ENCODE results near the gene KISS1R. TPM values are rescaled to one million over a fixed set of nuclear protein-coding genes. Genes with fewer than 3 reads are reported as not detected.

KISS1R gene
- total and polyA plus RNA-seq, 2 donors from 2014 or later = 0.69 TPM; not detected in 1

DNA sequence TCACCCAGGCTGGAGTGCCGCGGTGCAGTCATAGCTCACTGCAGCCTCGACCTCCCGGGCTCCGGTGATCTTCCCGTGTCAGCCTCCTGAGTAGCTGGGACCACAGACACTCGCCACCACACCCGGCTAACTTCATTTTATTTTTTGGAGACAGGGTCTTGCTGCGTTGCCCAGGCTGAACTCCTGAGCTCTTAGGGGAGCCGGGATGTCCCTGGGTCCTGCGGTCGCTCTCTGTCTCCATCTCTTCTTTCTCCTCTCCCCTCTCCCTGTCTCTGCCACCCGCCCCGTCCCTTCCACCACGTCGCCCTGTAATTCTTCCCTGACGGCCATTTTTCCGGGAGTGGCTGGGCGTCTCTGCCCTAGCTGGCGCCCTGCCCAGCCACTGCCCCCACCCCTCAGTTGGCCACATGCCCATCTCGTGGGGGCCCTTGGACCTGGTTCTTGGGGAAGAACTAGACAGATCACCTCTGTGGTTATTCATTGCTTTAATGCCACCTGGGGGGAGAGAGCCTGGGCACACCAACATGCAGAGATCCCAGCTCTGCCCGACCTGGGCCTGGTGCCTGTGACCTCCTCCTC is 27.6 kb downstream of the KISS1R start:
- DNase-seq (peak in 3 of 5 donors; percentile 70 to 74 (median 70)), FAIRE-seq (no peak)
- Histone ChIP-seq H3K27me3 (ENCODE audit: control insufficient read depth, insufficient read depth, low read length) (no peaks in the 10 kb centered on the region), H3K4me3 (ENCODE audit: low read length in 3 of 3) (no peak overlapping the region), H3K9ac (ENCODE audit: low read length in 3 of 3) (no peak overlapping the region), H3K9me3 (ENCODE audit: control insufficient read depth in 2 of 3, insufficient read depth in 1 of 3, low read length in 3 of 3) (no peaks in the 10 kb centered on the region), H3K27ac (ENCODE audit: low read depth in 2 of 2, low read length in 2 of 2) (peak overlapping the region; percentile 25 to 36), H3K4me1 (ENCODE audit: control insufficient read depth in 2 of 3, insufficient read depth in 2 of 3, low read depth in 1 of 3, low read length in 3 of 3) (peaks cover 0 to 44% (median 9%) of the 10 kb centered on the region in 3 donors), H3K36me3 (ENCODE audit: control insufficient read depth in 2 of 3, insufficient read depth in 3 of 3, low read length in 3 of 3) (no peaks in the 10 kb centered on the region)
- TF ChIP-seq, protein P1, sequence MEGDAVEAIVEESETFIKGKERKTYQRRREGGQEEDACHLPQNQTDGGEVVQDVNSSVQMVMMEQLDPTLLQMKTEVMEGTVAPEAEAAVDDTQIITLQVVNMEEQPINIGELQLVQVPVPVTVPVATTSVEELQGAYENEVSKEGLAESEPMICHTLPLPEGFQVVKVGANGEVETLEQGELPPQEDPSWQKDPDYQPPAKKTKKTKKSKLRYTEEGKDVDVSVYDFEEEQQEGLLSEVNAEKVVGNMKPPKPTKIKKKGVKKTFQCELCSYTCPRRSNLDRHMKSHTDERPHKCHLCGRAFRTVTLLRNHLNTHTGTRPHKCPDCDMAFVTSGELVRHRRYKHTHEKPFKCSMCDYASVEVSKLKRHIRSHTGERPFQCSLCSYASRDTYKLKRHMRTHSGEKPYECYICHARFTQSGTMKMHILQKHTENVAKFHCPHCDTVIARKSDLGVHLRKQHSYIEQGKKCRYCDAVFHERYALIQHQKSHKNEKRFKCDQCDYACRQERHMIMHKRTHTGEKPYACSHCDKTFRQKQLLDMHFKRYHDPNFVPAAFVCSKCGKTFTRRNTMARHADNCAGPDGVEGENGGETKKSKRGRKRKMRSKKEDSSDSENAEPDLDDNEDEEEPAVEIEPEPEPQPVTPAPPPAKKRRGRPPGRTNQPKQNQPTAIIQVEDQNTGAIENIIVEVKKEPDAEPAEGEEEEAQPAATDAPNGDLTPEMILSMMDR (IDR thresholded peaks at IDR 0.05; ENCODE audit: borderline replicate concordance, extremely low read depth, insufficient read depth) = no peak
- intact Hi-C loops (cut with DNase I) = no loop called here

DNA sequence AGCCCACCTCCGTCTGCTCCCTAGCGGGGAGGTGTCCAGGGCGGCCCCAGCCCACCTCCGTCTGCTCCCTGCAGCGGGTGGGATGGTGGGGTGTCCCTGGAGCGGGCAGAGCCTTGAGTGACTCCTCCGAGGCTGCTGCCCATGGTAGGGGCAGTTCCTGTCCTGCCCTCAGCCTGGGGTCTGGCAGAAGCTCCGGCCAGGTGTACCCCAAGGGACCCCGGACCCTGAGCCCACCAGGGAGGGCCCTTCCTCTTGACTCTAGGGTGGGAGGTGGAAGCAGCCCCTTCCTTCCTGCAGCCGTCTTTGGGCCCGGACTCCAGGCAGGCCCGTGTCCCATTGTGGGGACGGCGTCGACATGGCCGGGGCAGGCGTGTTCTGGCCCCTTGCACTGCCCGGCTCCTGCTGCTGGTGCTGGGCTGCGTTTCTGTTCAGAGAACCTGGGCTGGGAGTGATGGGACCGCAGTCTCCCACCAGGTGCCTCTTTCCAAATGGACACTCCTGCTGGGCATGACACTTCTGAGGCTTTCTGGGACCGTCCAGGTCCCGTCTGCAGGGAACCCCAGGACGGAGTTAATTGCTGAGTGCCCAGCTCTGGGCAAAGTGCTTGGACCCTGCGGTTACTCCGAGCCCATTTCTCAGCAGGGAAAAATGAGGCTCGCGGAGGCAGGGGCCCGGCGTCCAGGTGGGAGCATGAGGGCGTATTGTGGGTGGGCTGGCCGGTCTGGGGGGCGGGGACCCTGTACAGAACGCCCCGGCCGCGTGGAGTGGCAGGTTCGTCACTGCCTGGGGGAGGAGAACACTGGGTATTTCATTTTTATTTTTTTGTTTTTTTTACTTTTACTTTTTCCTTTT is 28.5 kb downstream of the KISS1R start:
- TF ChIP-seq, protein P1 (IDR thresholded peaks at IDR 0.05; ENCODE audit: borderline replicate concordance, extremely low read depth, insufficient read depth) = no peak
- Histone ChIP-seq H3K9ac (ENCODE audit: low read length in 3 of 3) (no peak overlapping the region), H3K27ac (ENCODE audit: low read depth in 2 of 2, low read length in 2 of 2) (peak overlapping the region in 1 of 2 donors; percentile 13), H3K4me1 (ENCODE audit: control insufficient read depth in 2 of 3, insufficient read depth in 2 of 3, low read depth in 1 of 3, low read length in 3 of 3) (peaks cover 0 to 37% (median 9%) of the 10 kb centered on the region in 3 donors), H3K27me3 (ENCODE audit: control insufficient read depth, insufficient read depth, low read length) (no peaks in the 10 kb centered on the region), H3K36me3 (ENCODE audit: control insufficient read depth in 2 of 3, insufficient read depth in 3 of 3, low read length in 3 of 3) (no peaks in the 10 kb centered on the region), H3K9me3 (ENCODE audit: control insufficient read depth in 2 of 3, insufficient read depth in 1 of 3, low read length in 3 of 3) (no peaks in the 10 kb centered on the region), H3K4me3 (ENCODE audit: low read length in 3 of 3) (no peak overlapping the region)
- FAIRE-seq (no peak), DNase-seq (peak in 2 of 5 donors; percentile 56 to 76)
- intact Hi-C loops (cut with DNase I) = no loop called here

DNA sequence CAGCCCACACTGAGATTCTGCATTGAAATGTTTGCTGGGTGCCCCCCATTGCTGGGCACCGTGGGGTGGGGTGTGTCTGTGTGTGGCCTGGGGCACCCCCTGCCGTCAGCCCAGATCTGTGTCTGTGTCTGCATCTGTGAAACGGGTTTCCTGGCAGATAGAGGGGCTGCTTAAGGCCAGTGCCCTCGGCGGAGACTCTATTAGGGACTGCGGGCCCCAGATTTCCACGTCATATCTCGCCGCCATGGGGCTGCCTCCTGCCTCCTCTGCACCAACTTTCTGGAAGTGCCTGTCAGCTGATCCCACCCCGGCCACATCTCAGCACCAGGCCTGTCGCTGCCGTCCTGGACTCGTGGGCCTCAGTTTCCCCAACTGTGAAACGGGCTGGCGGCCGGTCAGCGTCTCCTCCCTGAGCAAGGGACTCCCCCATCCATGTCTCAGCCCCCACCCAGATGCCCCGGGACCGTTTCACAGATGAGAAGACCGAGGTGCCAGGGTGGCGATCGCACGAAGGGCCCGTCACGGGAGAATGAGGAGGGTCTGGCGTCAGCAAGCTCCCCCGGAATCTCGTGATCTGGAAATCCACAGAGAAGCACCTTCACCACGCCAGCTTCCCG is 30.1 kb downstream of the KISS1R start:
- H3K36me3 ChIP-seq (ENCODE audit: control insufficient read depth in 2 of 3, insufficient read depth in 3 of 3, low read length in 3 of 3) = no peaks in the 10 kb centered on the region
- H3K27ac ChIP-seq (ENCODE audit: low read depth in 2 of 2, low read length in 2 of 2) = no peak overlapping the region
- peaks cover 0 to 27% (median 9%) of the 10 kb centered on the region in 3 donors for H3K4me1 ChIP-seq (ENCODE audit: control insufficient read depth in 2 of 3, insufficient read depth in 2 of 3, low read depth in 1 of 3, low read length in 3 of 3)
- no peak overlapping the region for H3K9ac ChIP-seq (ENCODE audit: low read length in 3 of 3)
- no peak overlapping the region for H3K4me3 ChIP-seq (ENCODE audit: low read length in 3 of 3)
- FAIRE-seq (no peak), DNase-seq (peak in 1 of 5 donors; percentile 76)
- H3K9me3 ChIP-seq (ENCODE audit: control insufficient read depth in 2 of 3, insufficient read depth in 1 of 3, low read length in 3 of 3) = no peaks in the 10 kb centered on the region
- no peaks in the 10 kb centered on the region for H3K27me3 ChIP-seq (ENCODE audit: control insufficient read depth, insufficient read depth, low read length)
- TF ChIP-seq, protein P1 (IDR thresholded peaks at IDR 0.05; ENCODE audit: borderline replicate concordance, extremely low read depth, insufficient read depth) = no peak
- intact Hi-C loops (cut with DNase I) = no loop called here
